SK-N-SH (cell line): ENCODE data around the gene GPR85.

Source experiments
- CTCF ChIP-seq: fragments of 200-600 bp; sonication (generic); IDR thresholded peaks from 2 replicates; pipeline ENCODE4 v1.6.1; 2017; ENCODE audit warnings: antibody characterized with exemption, mild to moderate bottlenecking, moderate library complexity
- ELF1 ChIP-seq: IDR thresholded peaks from 2 replicates; pipeline ENCODE4 v1.4.0; 2012
- EP300 ChIP-seq, 2 experiments: IDR thresholded peaks; 2 replicates each; pipeline versions ENCODE4 v1.4.0 to v1.6.1; 2012; ENCODE audit warnings: borderline replicate concordance in 1 of 2, low read depth in 1 of 2, low read length in 1 of 2
- EZH2phosphoT487 ChIP-seq: fragments of 200-600 bp; sonication (generic); IDR thresholded peaks from 2 replicates; pipeline ENCODE4 v1.6.1; 2017; ENCODE audit warnings: low read depth, mixed run types, mild to moderate bottlenecking, antibody characterized with exemption, moderate library complexity, borderline replicate concordance
- GATA2 ChIP-seq: sonication (generic); formaldehyde crosslinking; IDR thresholded peaks from 2 replicates; pipeline ENCODE4 v1.5.0; 2020; ENCODE audit warnings: mild to moderate bottlenecking, missing genetic modification reagents
- IRF3 ChIP-seq: fragments of 150-350 bp; IDR thresholded peaks from 2 replicates; pipeline ENCODE4 v1.6.1; 2016; ENCODE audit warnings: mild to moderate bottlenecking, low read depth, low read length
- JUND ChIP-seq: IDR thresholded peaks from 2 replicates; pipeline ENCODE4 v1.4.0; 2012
- MAX ChIP-seq: IDR thresholded peaks from 2 replicates; pipeline ENCODE4 v1.4.0; 2012; ENCODE audit warnings: low read depth
- POLR2AphosphoS5 ChIP-seq: IDR thresholded peaks from 2 replicates; pipeline ENCODE4 v1.6.1; 2012; ENCODE audit warnings: low read depth, low read length
- RAD21 ChIP-seq: IDR thresholded peaks from 2 replicates; pipeline ENCODE4 v1.6.1; 2012; ENCODE audit warnings: mild to moderate bottlenecking, low read length
- RFX5 ChIP-seq: IDR thresholded peaks from 2 replicates; pipeline ENCODE4 v1.6.1; 2012; ENCODE audit warnings: mild to moderate bottlenecking, improper control_type of control experiment, low read length
- SIN3A ChIP-seq: IDR thresholded peaks from 2 replicates; pipeline ENCODE4 v1.6.1; 2012; ENCODE audit warnings: low read depth, mild to moderate bottlenecking, low read length, moderate library complexity, borderline replicate concordance
- SMC3 ChIP-seq: IDR thresholded peaks from 2 replicates; pipeline ENCODE4 v1.6.1; 2012; ENCODE audit warnings: low read depth, low read length, improper control_type of control experiment
- YY1 ChIP-seq: IDR thresholded peaks from 2 replicates; pipeline ENCODE4 v1.4.0; 2012; ENCODE audit warnings: low read depth, mild to moderate bottlenecking

- TF ChIP-seq GATA2 (no peak), EP300 (IDR thresholded peaks at IDR 0.05; ENCODE audit: borderline replicate concordance in 1 of 2, low read depth in 1 of 2, low read length in 1 of 2) (no peak), SIN3A (no peak), ELF1 (no peak), EZH2phosphoT487 (no peak), RFX5 (no peak), SMC3 (no peak), IRF3 (no peak), CTCF (no peak), RAD21 (no peak), MAX (no peak), YY1 (no peak), POLR2AphosphoS5 (no peak), JUND (no peak)
These were observed 24.1 kb downstream of the GPR85 start for GRCh38 chr7:113062499-113062898.
